ENCODE measurements around the gene TNNT3.

The TNNT3 gene

GRCh38 chr11:1896923-1897322 lies 22.6 kb upstream of the TNNT3 start:
- DNase-seq (ENCODE audit: low read depth): no peak

GRCh38 chr11:1899090-1899489 lies 20.4 kb upstream of the TNNT3 start:
- DNase-seq (ENCODE audit: low read depth): no peak

- DNase-seq (ENCODE audit: low read depth): no peak
Measured at GRCh38 chr11:1899686-1900085, 19.8 kb upstream of the TNNT3 start.

GRCh38 chr11:1906181-1906580 lies 13.3 kb upstream of the TNNT3 start:
- DNase-seq (ENCODE audit: low read depth): no peak

- DNase-seq (ENCODE audit: low read depth): no peak
Measured at GRCh38 chr11:1906611-1907423, 12.7 kb upstream of the TNNT3 start.

- no peak for DNase-seq (ENCODE audit: low read depth)
Measured at GRCh38 chr11:1908618-1909017, 10.9 kb upstream of the TNNT3 start.

GRCh38 chr11:1909524-1909923 lies 10.0 kb upstream of the TNNT3 start:
- DNase-seq (ENCODE audit: low read depth): no peak

GRCh38 chr11:1912289-1912878 lies 7.1 kb upstream of the TNNT3 start:
- no peak for DNase-seq (ENCODE audit: low read depth)

GRCh38 chr11:1913271-1914060 lies 6.0 kb upstream of the TNNT3 start:
- no peak for DNase-seq (ENCODE audit: low read depth)

GRCh38 chr11:1915795-1916131 lies 3.7 kb upstream of the TNNT3 start:
- DNase-seq (ENCODE audit: low read depth): no peak

- no peak for DNase-seq (ENCODE audit: low read depth)
Measured at GRCh38 chr11:1916132-1916985, 3.1 kb upstream of the TNNT3 start.

GRCh38 chr11:1916986-1917522 lies 2.4 kb upstream of the TNNT3 start:
- DNase-seq (ENCODE audit: low read depth): no peak

- DNase-seq (ENCODE audit: low read depth): no peak
Measured at GRCh38 chr11:1917523-1918435, 1.7 kb upstream of the TNNT3 start.

- DNase-seq (ENCODE audit: low read depth): no peak
Measured at GRCh38 chr11:1918436-1919315, 827 bp upstream of the TNNT3 start.

GRCh38 chr11:1920128-1920908 lies 815 bp downstream of the TNNT3 start:
- DNase-seq (ENCODE audit: low read depth): no peak

GRCh38 chr11:1920909-1921573 lies 1.5 kb downstream of the TNNT3 start:
- DNase-seq (ENCODE audit: low read depth): no peak

GRCh38 chr11:1921574-1922141 lies 2.2 kb downstream of the TNNT3 start:
- DNase-seq (ENCODE audit: low read depth): no peak

- no peak for DNase-seq (ENCODE audit: low read depth)
Measured at GRCh38 chr11:1922481-1923081, 3.1 kb downstream of the TNNT3 start.

Data from GM04503 (cell line).